Measurements from ENCODE around the gene C6.
"Not testable (repeated sequence)": the region's sequence is repeated elsewhere in the genome, so short reads cannot be mapped to it uniquely, and the experiment has no call there.

Gene C6

GRCh38 chr5:41213340-41213739 is at the start of gene C6:
Gene C6 (minus strand): TSS chr5:41213532. CDS start chr5:41203230, 10,302 bp downstream.
- DNase-seq: no peak

GRCh38 chr5:41256400-41256799 is 43.1 kb upstream of the C6 start:
- DNase-seq: no peak

- DNase-seq: no peak
These were observed 39.8 kb upstream of the C6 start for GRCh38 chr5:41253109-41253508.

- DNase-seq: no peak
These were observed 38.7 kb upstream of the C6 start for GRCh38 chr5:41252036-41252435.

- DNase-seq: no peak
These were observed 37.1 kb upstream of the C6 start for GRCh38 chr5:41250351-41250987.

- DNase-seq: no peak
These were observed 33.8 kb upstream of the C6 start for GRCh38 chr5:41247135-41247534.

GRCh38 chr5:41246376-41246775 is 33.0 kb upstream of the C6 start:
- no peak for DNase-seq

GRCh38 chr5:41243558-41243957 is 30.2 kb upstream of the C6 start:
- no peak for DNase-seq

GRCh38 chr5:41240985-41241384 is 27.7 kb upstream of the C6 start:
- DNase-seq: no peak

- no peak for DNase-seq
These were observed 27.1 kb upstream of the C6 start for GRCh38 chr5:41240390-41240789.

- DNase-seq: no peak
These were observed 21.1 kb upstream of the C6 start for GRCh38 chr5:41234475-41234874.

- DNase-seq: no peak
These were observed 19.5 kb upstream of the C6 start for GRCh38 chr5:41232797-41233196.

GRCh38 chr5:41230276-41230675 is 16.9 kb upstream of the C6 start:
- DNase-seq: not testable (repeated sequence)

GRCh38 chr5:41223962-41224361 is 10.6 kb upstream of the C6 start:
- DNase-seq: no peak

GRCh38 chr5:41219658-41220269 is 6.4 kb upstream of the C6 start:
- no peak for DNase-seq

- no peak for DNase-seq
These were observed 5.8 kb upstream of the C6 start for GRCh38 chr5:41218929-41219657.

- no peak for DNase-seq
These were observed 850 bp upstream of the C6 start for GRCh38 chr5:41214182-41214581.

- no peak for DNase-seq
These were observed 397 bp downstream of the C6 start for GRCh38 chr5:41212935-41213334.

GRCh38 chr5:41211417-41211816 is 1.9 kb downstream of the C6 start:
- DNase-seq: no peak

GRCh38 chr5:41205475-41205874 is 7.9 kb downstream of the C6 start:
- DNase-seq: not testable (repeated sequence)

- DNase-seq: no peak
These were observed 10.3 kb downstream of the C6 start for GRCh38 chr5:41203033-41203432.

GRCh38 chr5:41201082-41201772 is 12.1 kb downstream of the C6 start:
- no peak for DNase-seq

GRCh38 chr5:41200506-41200905 is 12.8 kb downstream of the C6 start:
- no peak for DNase-seq

- DNase-seq: no peak
These were observed 13.7 kb downstream of the C6 start for GRCh38 chr5:41199660-41200059.
